HG03460 (cell line): ENCODE results near the gene PKHD1.

Experiments
- ATAC-seq: cut with Tn5 transposase; IDR thresholded peaks from one replicate; pipeline ENCODE4 v1.9.1; 2021; ENCODE audit not compliant: unreplicated experiment

The PKHD1 gene

GRCh38 chr6:52108128-52108527 lies 20.7 kb upstream of the PKHD1 start:
- no peak for ATAC-seq

- ATAC-seq = no peak
Measured at GRCh38 chr6:52106994-52107393, 19.6 kb upstream of the PKHD1 start.

- ATAC-seq = no peak
Measured at GRCh38 chr6:52104979-52105378, 17.6 kb upstream of the PKHD1 start.

GRCh38 chr6:52103623-52104022 lies 16.2 kb upstream of the PKHD1 start:
- ATAC-seq = no peak

- no peak for ATAC-seq
Measured at GRCh38 chr6:52102405-52102804, 15.0 kb upstream of the PKHD1 start.

- no peak for ATAC-seq
Measured at GRCh38 chr6:52098721-52099120, 11.3 kb upstream of the PKHD1 start.

- no peak for ATAC-seq
Measured at GRCh38 chr6:52089758-52090348, 2.4 kb upstream of the PKHD1 start.

- ATAC-seq = no peak
Measured at GRCh38 chr6:52086741-52087140, 672 bp downstream of the PKHD1 start.

GRCh38 chr6:52081237-52081636 lies 6.2 kb downstream of the PKHD1 start:
- no peak for ATAC-seq

- ATAC-seq = no peak
Measured at GRCh38 chr6:52077961-52078625, 9.3 kb downstream of the PKHD1 start.

GRCh38 chr6:52077180-52077884 lies 10.1 kb downstream of the PKHD1 start:
- no peak for ATAC-seq

- no peak for ATAC-seq
Measured at GRCh38 chr6:52076791-52077179, 10.6 kb downstream of the PKHD1 start.

GRCh38 chr6:52074716-52075115 lies 12.7 kb downstream of the PKHD1 start:
- ATAC-seq = no peak

GRCh38 chr6:52074155-52074554 lies 13.3 kb downstream of the PKHD1 start:
- ATAC-seq = no peak

GRCh38 chr6:52065621-52066020 lies 21.8 kb downstream of the PKHD1 start:
- no peak for ATAC-seq

- peak; percentile 99 for ATAC-seq
Measured at GRCh38 chr6:52063584-52064344, 23.6 kb downstream of the PKHD1 start.

- no peak for ATAC-seq
Measured at GRCh38 chr6:52061481-52061880, 25.9 kb downstream of the PKHD1 start.

- no peak for ATAC-seq
Measured at GRCh38 chr6:52059821-52060220, 27.6 kb downstream of the PKHD1 start.

- ATAC-seq = no peak
Measured at GRCh38 chr6:52055451-52055850, 32.0 kb downstream of the PKHD1 start.

GRCh38 chr6:52053038-52053695 lies 34.2 kb downstream of the PKHD1 start:
- no peak for ATAC-seq

GRCh38 chr6:52050051-52050405 lies 37.4 kb downstream of the PKHD1 start:
- no peak for ATAC-seq
